Brain microvascular endothelial cell (primary cell): Measurements from ENCODE around the gene ZNF469.

Experiments used
- DNase-seq: peaks from one replicate; pipeline ENCODE4 v3.0.0-alpha.2; 2020
- H3K27ac ChIP-seq: fragments of 250-450 bp; sonication (Bioruptor Pico); 2 replicates; pipeline ENCODE4 v1.5.1; 2020; ENCODE audit warnings: mild to moderate bottlenecking, moderate library complexity
- H3K27me3 ChIP-seq: fragments of 250-450 bp; sonication (Bioruptor Pico); replicated peaks from 2 replicates; pipeline ENCODE4 v1.5.1; 2020; ENCODE audit warnings: mild to moderate bottlenecking
- H3K36me3 ChIP-seq: fragments of 250-450 bp; sonication (Bioruptor Pico); replicated peaks from 2 replicates; pipeline ENCODE4 v1.5.1; 2020; ENCODE audit warnings: mild to moderate bottlenecking
- H3K4me3 ChIP-seq: 2 replicates; pipeline ENCODE4 v1.5.1; 2011; ENCODE audit warnings: low read depth, mild to moderate bottlenecking, control low read depth, low read length, moderate library complexity
- in situ Hi-C: cut with HindIII; loops from 2 replicates; pipeline ENCODE4 v1.10.0; 2017; ENCODE audit warnings: low sequenced_read_pairs, low pct_ligation_motif_present
- TF ChIP-seq, protein P1 (sequence below): IDR thresholded peaks from 2 replicates; pipeline ENCODE4 v1.5.1; 2011; ENCODE audit warnings: low read depth, mild to moderate bottlenecking, moderate library complexity, low read length, control low read depth, inconsistent platforms; ENCODE audit errors: missing control alignments

Gene ZNF469

DNA sequence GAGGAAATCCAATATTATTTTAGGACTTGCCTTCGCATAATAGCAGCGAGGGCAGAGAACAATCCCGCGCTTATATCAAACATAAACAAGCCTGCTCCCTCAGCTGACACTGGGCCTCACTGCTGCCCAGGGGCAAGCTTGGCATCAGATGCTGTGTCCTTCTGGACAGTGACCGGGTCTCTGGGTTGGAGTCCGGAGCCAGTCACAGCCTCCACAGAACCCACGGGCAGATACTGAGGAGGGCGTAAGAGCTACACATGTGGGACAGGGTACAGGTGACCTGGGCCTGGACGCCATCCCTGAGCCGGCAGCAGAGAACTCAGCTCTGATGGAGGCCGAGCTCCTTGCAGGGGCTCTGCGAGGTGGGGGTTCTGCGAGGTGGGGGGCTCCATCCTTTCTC is 14.7 kb upstream of the ZNF469 start:
- TF ChIP-seq, protein P1, sequence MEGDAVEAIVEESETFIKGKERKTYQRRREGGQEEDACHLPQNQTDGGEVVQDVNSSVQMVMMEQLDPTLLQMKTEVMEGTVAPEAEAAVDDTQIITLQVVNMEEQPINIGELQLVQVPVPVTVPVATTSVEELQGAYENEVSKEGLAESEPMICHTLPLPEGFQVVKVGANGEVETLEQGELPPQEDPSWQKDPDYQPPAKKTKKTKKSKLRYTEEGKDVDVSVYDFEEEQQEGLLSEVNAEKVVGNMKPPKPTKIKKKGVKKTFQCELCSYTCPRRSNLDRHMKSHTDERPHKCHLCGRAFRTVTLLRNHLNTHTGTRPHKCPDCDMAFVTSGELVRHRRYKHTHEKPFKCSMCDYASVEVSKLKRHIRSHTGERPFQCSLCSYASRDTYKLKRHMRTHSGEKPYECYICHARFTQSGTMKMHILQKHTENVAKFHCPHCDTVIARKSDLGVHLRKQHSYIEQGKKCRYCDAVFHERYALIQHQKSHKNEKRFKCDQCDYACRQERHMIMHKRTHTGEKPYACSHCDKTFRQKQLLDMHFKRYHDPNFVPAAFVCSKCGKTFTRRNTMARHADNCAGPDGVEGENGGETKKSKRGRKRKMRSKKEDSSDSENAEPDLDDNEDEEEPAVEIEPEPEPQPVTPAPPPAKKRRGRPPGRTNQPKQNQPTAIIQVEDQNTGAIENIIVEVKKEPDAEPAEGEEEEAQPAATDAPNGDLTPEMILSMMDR: no peak
- no peak for DNase-seq
- H3K27ac ChIP-seq: no peak overlapping the region
- H3K27me3 ChIP-seq: no peaks in the 10 kb centered on the region
- in situ Hi-C loops: no loop called here
- no peaks in the 10 kb centered on the region for H3K36me3 ChIP-seq
- H3K4me3 ChIP-seq: no peak overlapping the region

DNA sequence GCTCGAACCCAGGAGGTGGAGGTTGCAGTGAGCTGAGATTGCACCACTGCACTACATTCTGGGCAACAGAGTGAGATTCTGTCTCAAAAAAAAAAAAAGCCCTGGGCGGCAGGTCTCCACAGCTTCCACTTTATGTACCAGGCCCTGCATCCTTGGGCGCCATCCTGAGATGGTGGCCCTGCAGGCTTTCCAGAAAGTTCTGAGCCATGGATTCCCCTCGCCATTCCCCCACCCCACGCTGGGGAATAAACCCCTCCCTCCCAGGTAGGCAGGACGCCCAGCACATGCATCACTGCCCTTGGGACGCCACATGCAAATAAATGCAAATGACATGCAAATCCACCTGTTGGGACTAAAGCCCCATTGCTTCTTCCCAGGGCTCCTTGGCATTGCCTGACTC is 13.8 kb upstream of the ZNF469 start:
- Histone ChIP-seq H3K36me3 (no peaks in the 10 kb centered on the region), H3K27me3 (no peaks in the 10 kb centered on the region), H3K27ac (no peak overlapping the region), H3K4me3 (no peak overlapping the region)
- in situ Hi-C loops: no loop called here
- no peak for DNase-seq
- TF ChIP-seq, protein P1: no peak

DNA sequence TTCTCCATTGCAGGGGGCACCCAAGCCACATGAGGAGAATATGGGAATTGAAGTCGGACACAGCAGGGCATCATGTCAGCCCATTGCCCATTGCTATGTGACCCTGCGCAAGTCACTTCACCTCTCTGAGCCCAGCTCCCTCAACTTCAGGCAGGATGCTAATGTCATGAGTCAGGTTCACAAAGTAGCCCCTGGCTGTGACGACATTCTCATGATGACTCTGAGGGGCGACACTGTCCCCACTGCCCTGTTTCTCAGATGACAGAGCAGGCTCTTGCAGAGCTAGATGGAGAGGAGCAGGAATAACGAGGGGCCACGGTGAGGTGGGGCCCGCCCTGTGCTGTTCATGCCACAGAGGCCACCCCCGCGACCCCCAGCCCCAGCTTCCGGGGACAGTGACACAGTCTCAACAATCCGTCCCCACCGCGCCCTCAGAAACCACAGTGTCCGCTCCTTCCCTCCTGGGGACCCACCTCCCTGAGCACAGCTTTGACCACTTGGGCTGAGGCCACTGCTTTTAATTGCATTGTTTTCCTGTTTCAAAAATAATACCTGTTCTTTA is 13.2 kb upstream of the ZNF469 start:
- TF ChIP-seq, protein P1: no peak
- in situ Hi-C loops: no loop called here
- Histone ChIP-seq H3K4me3 (no peak overlapping the region), H3K36me3 (no peaks in the 10 kb centered on the region), H3K27me3 (no peaks in the 10 kb centered on the region), H3K27ac (no peak overlapping the region)
- DNase-seq: no peak

DNA sequence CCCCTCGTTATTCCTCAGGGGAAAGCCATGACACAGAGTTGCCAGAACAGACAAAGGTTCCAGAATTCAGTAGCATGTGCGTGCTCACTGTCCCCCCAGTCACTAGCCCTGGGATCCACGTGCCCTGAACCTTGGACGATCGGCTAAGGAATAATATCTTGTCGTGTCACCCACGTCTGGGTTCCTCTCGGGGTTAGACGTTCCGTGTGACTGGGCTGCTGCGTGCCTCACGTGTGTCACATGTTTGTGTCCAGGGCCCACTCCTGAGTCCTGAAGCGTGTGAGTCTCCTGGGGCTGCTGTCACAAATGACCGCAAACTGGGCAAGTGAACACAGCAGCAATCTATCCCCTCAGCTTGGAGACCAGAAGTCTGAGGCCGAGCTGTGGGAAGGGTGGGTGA is 12.4 kb upstream of the ZNF469 start:
- DNase-seq: no peak
- Histone ChIP-seq H3K36me3 (no peaks in the 10 kb centered on the region), H3K27ac (no peak overlapping the region), H3K27me3 (no peaks in the 10 kb centered on the region), H3K4me3 (no peak overlapping the region)
- in situ Hi-C loops: no loop called here
- TF ChIP-seq, protein P1: no peak

DNA sequence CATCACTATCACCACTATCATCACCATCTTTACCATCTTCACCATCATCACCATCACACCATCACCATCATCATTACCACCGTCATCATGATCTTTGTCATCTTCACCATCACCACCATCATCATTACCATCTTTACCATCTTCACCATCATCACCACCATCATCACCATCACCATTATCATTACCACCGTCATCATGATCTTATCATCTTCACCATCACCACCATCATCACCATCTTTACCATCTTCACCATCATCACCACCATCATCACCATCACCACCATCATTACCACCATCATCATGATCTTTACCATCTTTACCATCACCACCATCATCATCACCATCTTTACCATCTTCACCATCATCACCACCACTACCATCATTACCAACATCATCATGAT is 10.2 kb upstream of the ZNF469 start:
- H3K4me3 ChIP-seq: no peak overlapping the region
- no peaks in the 10 kb centered on the region for H3K36me3 ChIP-seq
- in situ Hi-C loops: no loop called here
- DNase-seq: no peak
- no peaks in the 10 kb centered on the region for H3K27me3 ChIP-seq
- H3K27ac ChIP-seq: no peak overlapping the region
- TF ChIP-seq, protein P1: no peak

DNA sequence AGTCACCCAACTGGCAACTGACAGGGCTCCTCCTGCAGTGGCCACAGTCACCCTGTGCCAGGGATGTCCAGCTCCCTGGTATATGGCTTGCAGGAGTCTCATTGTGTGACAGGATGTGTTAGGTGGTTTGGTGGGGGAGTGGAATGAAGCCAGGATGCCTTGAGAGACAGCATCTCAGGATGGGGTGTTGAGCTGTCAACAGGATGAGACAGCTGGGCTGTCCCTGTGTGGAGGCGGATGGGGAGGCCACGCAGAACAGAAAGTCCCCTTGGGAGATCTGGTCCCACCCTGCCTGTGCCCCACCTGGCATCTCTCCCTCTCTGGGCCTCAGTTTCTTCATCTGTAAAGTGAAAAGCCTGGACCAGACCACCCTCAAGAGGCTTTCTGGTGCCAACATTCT is 9.5 kb upstream of the ZNF469 start:
- H3K27me3 ChIP-seq: no peaks in the 10 kb centered on the region
- no peak overlapping the region for H3K4me3 ChIP-seq
- no peak overlapping the region for H3K27ac ChIP-seq
- no peak for DNase-seq
- no peaks in the 10 kb centered on the region for H3K36me3 ChIP-seq
- in situ Hi-C loops: no loop called here
- TF ChIP-seq, protein P1: no peak
